VCaP (cell line): ENCODE measurements around the gene IGFBP2.

Experiments used
- H3K27ac ChIP-seq: fragments of 450-650 bp; 2 replicates; pipeline ENCODE4 v1.5.1; 2017
- CTCF ChIP-seq: fragments of 450-650 bp; conservative IDR thresholded peaks from 2 replicates; pipeline ENCODE4 v1.5.1; 2017; ENCODE audit warnings: mild to moderate bottlenecking, moderate library complexity

Gene IGFBP2

GRCh38 chr2:216603884-216604245 lies 29.4 kb upstream of the IGFBP2 start:
- H3K27ac ChIP-seq = 0 out of 2 replicates have a peak overlapping the region, but pooled peaks have one; percentile 8

GRCh38 chr2:216604458-216604857 lies 28.8 kb upstream of the IGFBP2 start:
- H3K27ac ChIP-seq = 0 out of 2 replicates have a peak overlapping the region, but pooled peaks have one; percentile 8

More at GRCh38 chr2:216603884-216604245, 29.4 kb upstream of the IGFBP2 start:
- TF ChIP-seq CTCF = no peak

GRCh38 chr2:216606551-216607276 lies 26.5 kb upstream of the IGFBP2 start:
- TF ChIP-seq CTCF = no peak
- H3K27ac ChIP-seq = no peak overlapping the region

More at GRCh38 chr2:216604458-216604857, 28.8 kb upstream of the IGFBP2 start:
- TF ChIP-seq CTCF = no peak

- no peak overlapping the region for H3K27ac ChIP-seq
- no peak for TF ChIP-seq CTCF
These were observed 26.0 kb upstream of the IGFBP2 start for GRCh38 chr2:216607277-216607560.

- no peak overlapping the region for H3K27ac ChIP-seq
- no peak for TF ChIP-seq CTCF
These were observed 24.7 kb upstream of the IGFBP2 start for GRCh38 chr2:216608525-216608924.

- peak overlapping the region; percentile 94 for H3K27ac ChIP-seq
- TF ChIP-seq CTCF = no peak
These were observed 17.7 kb upstream of the IGFBP2 start for GRCh38 chr2:216615298-216616082.

GRCh38 chr2:216616083-216616678 lies 17.0 kb upstream of the IGFBP2 start:
- no peak for TF ChIP-seq CTCF

More at GRCh38 chr2:216616083-216616678, 17.0 kb upstream of the IGFBP2 start:
- H3K27ac ChIP-seq = peak overlapping the region; percentile 94
